Right cardiac atrium (tissue), 5 donors: ENCODE data around the gene XPR1. TPM values are rescaled to one million over a fixed set of nuclear protein-coding genes. Genes with fewer than 3 reads are reported as not detected.
"Not testable (repeated sequence)": the region's sequence is repeated elsewhere in the genome, so short reads cannot be mapped to it uniquely, and the experiment has no call there.

ENCODE experiments used
- ATAC-seq, 2 donors: fragments of 200-7000 bp; cut with Tn5 transposase; one replicate each; pipeline versions ENCODE4 v1.8.0 to v1.9.1; 2020; ENCODE audit warnings: moderate library complexity in 2 of 2, mild to moderate bottlenecking in 1 of 2
- DNase-seq, 3 donors: peaks; one replicate each; pipeline ENCODE4 v3.0.0-alpha.2; 2020
- H3K27ac ChIP-seq: one replicate; pipeline ENCODE4 v1.5.1; 2013; ENCODE audit warnings: mild to moderate bottlenecking, low read length, control low read depth, moderate library complexity
- H3K27me3 ChIP-seq: one replicate; pipeline ENCODE4 v1.6.1; 2013; ENCODE audit not compliant: control insufficient read depth, insufficient read depth
- H3K4me1 ChIP-seq: one replicate; pipeline ENCODE4 v1.6.1; 2013; ENCODE audit warnings: low read length; ENCODE audit not compliant: control insufficient read depth, insufficient read depth
- H3K4me3 ChIP-seq: one replicate; pipeline ENCODE4 v1.5.1; 2013; ENCODE audit warnings: low read length, control low read depth
- H3K9me3 ChIP-seq: one replicate; pipeline ENCODE4 v1.6.1; 2013; ENCODE audit warnings: low read length; ENCODE audit not compliant: control insufficient read depth
- WGBS: extraction: QIAGEN DNeasy Blood & Tissue Kit; methylation state at CpG from one replicate; pipeline ENCODE4 v1.1.7; 2013; 5-methylcytosine and 5-hydroxymethylcytosine counted together
- intact Hi-C, 4 donors: fragments of 100-400 bp; cut with DNase I; formaldehyde crosslinking; loops; one replicate each; pipeline versions ENCODE4 v1.11.0 to v1.14.0; 2022 to 2023
- polyA plus RNA-seq: library from polyadenylated mRNA; stranded (reverse); fragments of 200-250 nt; gene quantifications from one replicate; pipeline ENCODE4 v1.2.3, GENCODE V29; 2013
- total RNA-seq, 4 donors: library from RNA; stranded (reverse); fragmentation: NEBNext Ultra II Directional; extraction: Animal tissue kit (Norgen Biotek cat#: 25700); gene quantifications; one replicate each; pipeline ENCODE4 v1.2.1, GENCODE V29; 2021
- donor health status: healthy with polysubstance abuse.
- donor health status: DM: no; HTN: yes; CAD: no.
- donor health status: DM: no; HTN: no; CAD: no.
- donor health status: DM: no; HTN: yes; CAD: no; lungs with severe emphysema.
- donor health status: DM: yes; HTN: yes; CAD: no.

Gene XPR1
- total and polyA plus RNA-seq, 5 donors: 10.7 to 33.4 (median 31.4) TPM

- not testable (repeated sequence) for H3K27me3 ChIP-seq, H3K9me3 ChIP-seq, DNase-seq, H3K27ac ChIP-seq, H3K4me3 ChIP-seq, ATAC-seq, H3K4me1 ChIP-seq
- WGBS: 81% methylated on average over 5 of the region's 5 CpGs
- intact Hi-C loops: loop anchor here in 1 of 4 donors (10.0 kb wide), 1 partner anchor 210 kb away; no protein-coding TSS in a partner anchor
Observed at GRCh38 chr1:180645261-180645660, 13.4 kb downstream of the XPR1 start.

DNA sequence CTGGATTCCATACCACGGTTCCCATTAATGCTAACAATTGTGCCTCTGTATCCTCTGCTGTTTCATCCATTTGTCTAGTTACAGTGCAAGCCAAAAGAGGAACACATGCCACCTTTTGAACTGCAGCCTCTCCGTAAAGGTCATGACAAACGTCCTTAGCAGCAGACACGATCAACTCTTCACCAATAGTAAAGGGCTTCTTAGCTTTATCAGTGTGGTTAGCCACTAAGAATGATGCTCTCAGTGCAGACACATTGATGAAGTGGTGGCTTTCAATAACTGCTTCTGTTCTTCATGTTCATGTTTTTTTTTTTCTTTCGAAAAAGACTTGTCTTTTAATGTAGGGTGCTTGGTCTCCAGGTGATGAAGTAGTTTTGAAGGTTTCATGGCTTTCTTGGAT, 14.3 kb downstream of the XPR1 start:
- Histone ChIP-seq H3K27ac (no peak overlapping the region), H3K9me3 (no peaks in the 10 kb centered on the region), H3K4me1 (no peaks in the 10 kb centered on the region), H3K4me3 (no peak overlapping the region), H3K27me3 (no peaks in the 10 kb centered on the region)
- ATAC-seq (no peak), DNase-seq (no peak)
- intact Hi-C loops: loop anchor here in 1 of 4 donors (10.0 kb wide), 1 partner anchor 209 kb away; no protein-coding TSS in a partner anchor
- WGBS: 70% methylated on average over 5 of the region's 5 CpGs

- 90% methylated on average over 4 of the region's 4 CpGs for WGBS
- no peaks in the 10 kb centered on the region for H3K27me3 ChIP-seq
- H3K27ac ChIP-seq: no peak overlapping the region
- no peak overlapping the region for H3K4me3 ChIP-seq
- H3K9me3 ChIP-seq: no peaks in the 10 kb centered on the region
- DNase-seq (no peak), ATAC-seq (no peak)
- intact Hi-C loops: loop anchor here in 1 of 4 donors (10.0 kb wide), 1 partner anchor 208 kb away; no protein-coding TSS in a partner anchor
- H3K4me1 ChIP-seq: no peaks in the 10 kb centered on the region
Observed at GRCh38 chr1:180646547-180646946, 14.7 kb downstream of the XPR1 start.

GRCh38 chr1:180652792-180653191, 21.0 kb downstream of the XPR1 start:
- intact Hi-C loops: no loop called here
- 99% methylated on average over 2 of the region's 2 CpGs for WGBS
- no peak for ATAC-seq

GRCh38 chr1:180662709-180663108, 30.9 kb downstream of the XPR1 start:
- Histone ChIP-seq H3K9me3 (no peaks in the 10 kb centered on the region), H3K27me3 (no peaks in the 10 kb centered on the region)
- intact Hi-C loops: no loop called here

More at GRCh38 chr1:180652792-180653191, 21.0 kb downstream of the XPR1 start:
- Histone ChIP-seq H3K27me3 (no peaks in the 10 kb centered on the region), H3K9me3 (no peaks in the 10 kb centered on the region), H3K4me3 (no peak overlapping the region), H3K27ac (no peak overlapping the region), H3K4me1 (no peaks in the 10 kb centered on the region)
- DNase-seq: no peak

GRCh38 chr1:180670681-180671080, 38.9 kb downstream of the XPR1 start:
- no peaks in the 10 kb centered on the region for H3K9me3 ChIP-seq
- no peak for ATAC-seq
- DNase-seq: no peak
- H3K27me3 ChIP-seq: no peaks in the 10 kb centered on the region
- no peak overlapping the region for H3K27ac ChIP-seq
- WGBS: 91% methylated on average over 1 of the region's 1 CpG
- H3K4me1 ChIP-seq: no peaks in the 10 kb centered on the region
- H3K4me3 ChIP-seq: no peak overlapping the region
- intact Hi-C loops: no loop called here

More at GRCh38 chr1:180662709-180663108, 30.9 kb downstream of the XPR1 start:
- DNase-seq (no peak), ATAC-seq (no peak)
- Histone ChIP-seq H3K4me1 (no peaks in the 10 kb centered on the region), H3K27ac (no peak overlapping the region), H3K4me3 (no peak overlapping the region)

- H3K27ac ChIP-seq: no peak overlapping the region
- no peaks in the 10 kb centered on the region for H3K9me3 ChIP-seq
- H3K27me3 ChIP-seq: no peaks in the 10 kb centered on the region
- H3K4me3 ChIP-seq: no peak overlapping the region
- H3K4me1 ChIP-seq: peaks cover 1% of the 10 kb centered on the region
- intact Hi-C loops: no loop called here
- no peak for ATAC-seq
- DNase-seq: no peak
Observed at GRCh38 chr1:180672105-180672504, 40.3 kb downstream of the XPR1 start.

DNA sequence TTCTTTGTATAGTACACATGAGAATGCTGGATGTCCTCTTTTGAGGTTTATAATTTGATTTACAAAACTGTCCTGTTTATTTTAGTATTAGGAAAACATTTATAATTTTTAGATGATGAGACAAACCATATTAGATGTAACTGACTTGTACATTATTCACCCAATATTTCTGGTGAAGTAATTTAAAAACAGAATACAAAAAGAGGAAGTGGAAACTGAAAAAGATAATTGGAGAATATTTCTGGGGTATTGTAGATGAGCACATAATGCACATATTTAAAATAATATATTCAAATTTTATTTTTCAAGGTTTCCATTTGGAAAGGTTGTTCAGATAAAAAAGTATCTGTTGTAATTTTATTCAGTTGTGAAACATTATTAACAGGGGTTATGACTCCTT, 40.7 kb downstream of the XPR1 start:
- ATAC-seq: no peak
- Histone ChIP-seq H3K27me3 (no peaks in the 10 kb centered on the region), H3K9me3 (no peaks in the 10 kb centered on the region), H3K27ac (no peak overlapping the region), H3K4me3 (no peak overlapping the region), H3K4me1 (peaks cover 1% of the 10 kb centered on the region)
- no peak for DNase-seq
- intact Hi-C loops: no loop called here

DNA sequence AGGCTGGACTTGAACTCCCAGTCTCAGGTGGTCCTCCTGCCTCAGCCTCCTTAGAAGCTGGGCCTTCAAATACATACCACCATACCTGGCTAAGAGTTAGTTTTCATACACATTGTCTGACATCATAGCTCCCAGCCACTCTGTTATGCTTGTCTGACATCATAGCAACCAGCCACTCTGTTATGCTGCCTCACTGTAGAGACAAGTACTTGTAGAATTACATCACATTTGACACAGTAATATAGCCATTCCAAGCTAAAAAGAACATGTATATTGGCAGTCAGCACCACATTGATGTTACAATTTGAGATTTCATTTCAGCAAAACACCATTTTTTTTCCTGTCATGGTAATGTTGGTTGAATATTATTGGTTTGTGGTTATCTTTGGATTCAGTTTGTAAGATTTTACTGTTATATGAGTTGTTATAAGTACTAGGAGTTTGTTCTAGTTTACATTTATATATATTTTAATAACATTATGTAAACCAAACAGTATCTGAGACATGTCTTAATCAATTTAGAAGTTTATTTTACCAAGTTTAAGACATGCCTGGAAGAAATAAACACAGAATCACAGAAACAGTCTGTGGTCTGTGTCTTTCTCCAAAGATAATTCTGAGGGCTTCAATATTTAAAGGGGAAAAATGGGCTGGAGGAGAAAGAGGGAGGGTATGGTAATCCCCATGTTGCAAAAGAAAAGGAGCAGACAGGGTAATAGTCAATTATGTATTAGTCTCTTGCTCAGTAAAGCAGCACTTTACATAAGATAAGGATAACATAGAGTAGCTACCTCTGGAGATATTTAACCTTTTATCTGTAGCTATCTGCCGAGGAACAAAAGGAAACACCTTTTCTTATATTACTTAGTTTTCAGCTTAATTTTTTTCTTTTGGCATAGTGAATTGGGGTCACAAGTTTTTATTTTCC, 43.0 kb downstream of the XPR1 start:
- Histone ChIP-seq H3K27ac (no peak overlapping the region), H3K4me3 (no peak overlapping the region), H3K27me3 (no peaks in the 10 kb centered on the region), H3K9me3 (no peaks in the 10 kb centered on the region), H3K4me1 (peaks cover 1% of the 10 kb centered on the region)
- 21% methylated on average over 1 of the region's 1 CpG for WGBS
- DNase-seq: no peak
- no peak for ATAC-seq
- intact Hi-C loops: no loop called here

DNA sequence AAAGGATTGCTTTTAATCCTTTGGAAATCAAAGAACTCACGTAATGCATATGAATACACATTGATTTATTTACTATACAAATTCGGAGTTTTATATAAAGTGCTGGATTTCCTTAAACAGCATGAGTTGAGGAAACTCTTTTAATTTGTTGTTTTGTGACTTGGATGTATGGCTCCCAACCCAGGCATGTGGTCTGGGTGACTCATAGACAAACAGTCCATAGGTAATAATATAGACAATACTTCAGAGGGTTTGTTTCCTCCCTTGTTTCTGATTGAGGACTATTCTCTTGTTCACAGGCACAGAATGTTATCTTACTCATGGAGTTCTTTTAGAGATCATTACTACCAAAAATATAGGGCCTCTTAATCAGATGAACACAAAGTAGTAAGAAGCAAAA, 43.8 kb downstream of the XPR1 start:
- Histone ChIP-seq H3K9me3 (no peaks in the 10 kb centered on the region), H3K4me1 (peaks cover 3% of the 10 kb centered on the region), H3K27me3 (no peaks in the 10 kb centered on the region), H3K27ac (no peak overlapping the region), H3K4me3 (no peak overlapping the region)
- DNase-seq (no peak), ATAC-seq (no peak)
- intact Hi-C loops: no loop called here
- 93% methylated on average over 2 of the region's 2 CpGs for WGBS

GRCh38 chr1:180680558-180681144, 48.8 kb downstream of the XPR1 start:
- intact Hi-C loops: no loop called here
- 83% methylated on average over 7 of the region's 7 CpGs for WGBS
- H3K27me3 ChIP-seq: no peaks in the 10 kb centered on the region
- H3K4me3 ChIP-seq: no peak overlapping the region
- H3K4me1 ChIP-seq: peaks cover 3% of the 10 kb centered on the region
- DNase-seq (no peak), ATAC-seq (no peak)
- no peak overlapping the region for H3K27ac ChIP-seq
- H3K9me3 ChIP-seq: no peaks in the 10 kb centered on the region
